ENCODE data around the gene RBM33.

RBM33 gene

DNA sequence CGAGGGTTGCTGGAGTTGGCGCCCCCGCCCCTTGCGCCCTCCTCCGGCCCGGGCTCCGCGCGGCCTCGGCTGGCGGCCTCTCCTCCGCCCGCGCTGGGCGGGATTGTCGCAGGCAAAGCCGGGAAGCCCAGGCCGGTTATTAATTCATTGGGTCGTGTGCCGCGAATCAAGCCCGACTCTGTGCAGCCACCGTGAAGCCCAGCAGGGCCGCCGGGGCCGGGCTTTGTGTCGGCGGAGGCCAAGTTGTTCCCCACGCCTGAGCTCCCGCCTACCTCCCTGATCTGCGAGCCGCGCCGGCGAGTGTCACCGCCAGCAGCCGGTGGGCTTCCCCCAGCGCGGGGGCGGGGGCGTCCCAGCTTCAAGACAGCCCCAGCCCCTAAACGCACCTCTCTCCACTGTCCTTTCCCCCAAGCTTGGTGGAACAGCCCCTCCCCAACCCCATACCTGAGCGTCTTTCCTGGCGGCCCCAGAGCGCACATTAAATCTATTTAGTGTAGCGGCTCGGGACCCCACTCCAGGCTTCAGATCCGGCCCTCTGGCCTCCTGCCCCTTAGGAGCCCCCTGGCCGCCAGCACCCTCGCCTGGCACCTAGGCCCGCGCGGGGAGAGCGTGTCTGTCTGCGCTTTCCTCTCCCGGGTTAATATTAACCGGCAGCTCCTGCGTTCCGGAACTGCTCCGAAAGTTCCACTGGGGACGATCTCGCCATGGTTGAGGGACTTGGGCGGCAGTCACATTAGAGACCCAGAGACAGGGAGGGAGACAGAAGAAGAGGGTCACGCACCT is 164.3 kb downstream of the RBM33 start:
- Histone ChIP-seq H3K27ac (ENCODE audit: low read length) (no peak overlapping the region), H3K9ac (ENCODE audit: low read length) (no peak overlapping the region)

DNA sequence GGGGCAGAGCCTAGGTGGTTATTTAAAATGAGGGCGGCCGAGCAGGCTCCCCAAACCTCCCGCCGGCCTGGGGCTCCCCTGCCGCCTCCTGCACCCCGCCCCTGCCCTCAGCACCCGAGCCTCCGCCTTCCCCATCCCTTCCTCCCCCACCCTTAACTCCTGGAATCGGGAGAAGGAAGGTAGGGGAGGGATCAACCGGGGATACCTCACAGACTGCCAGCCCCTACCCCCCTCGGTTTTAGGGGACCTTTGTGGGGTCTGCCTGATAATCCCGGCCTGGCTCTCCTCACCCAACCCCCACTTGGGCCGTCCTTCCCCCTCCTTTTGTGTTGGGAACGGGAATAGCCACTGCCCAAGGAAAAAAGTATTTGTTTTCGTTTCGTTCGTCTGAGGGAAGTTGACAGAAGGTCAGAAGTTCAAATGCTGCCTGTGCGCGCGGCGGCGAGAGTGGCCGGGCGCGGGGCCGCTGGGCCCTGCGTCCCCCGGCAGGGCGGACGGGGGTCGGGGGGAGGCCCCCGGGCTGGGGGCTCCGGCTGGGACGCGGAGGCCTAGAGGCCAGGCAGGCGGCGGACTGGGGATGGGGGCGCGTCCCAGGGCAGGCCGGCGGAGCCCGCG is 165.0 kb downstream of the RBM33 start:
- Histone ChIP-seq H3K27me3 (replicated peaks; ENCODE audit: insufficient read depth, low read length) (peaks cover 95% of the 10 kb centered on the region), H3K9me2 (replicated peaks; ENCODE audit: insufficient read depth, low read length) (no peaks in the 10 kb centered on the region), H2AFZ (ENCODE audit: low read length) (no peak overlapping the region), H3K4me2 (ENCODE audit: low read depth, low read length) (no peak overlapping the region), H3K27ac (ENCODE audit: low read length) (no peak overlapping the region), H3F3A (ENCODE audit: insufficient read depth, low read length) (no peaks in the 10 kb centered on the region), H3K4me3 (ENCODE audit: low read length) (no peak overlapping the region), H3K9me3 (replicated peaks; ENCODE audit: insufficient read depth, low read length) (no peaks in the 10 kb centered on the region), H3K9ac (ENCODE audit: low read length) (no peak overlapping the region), H3K36me3 (replicated peaks; ENCODE audit: insufficient read depth, low read length) (no peaks in the 10 kb centered on the region), H3K79me2 (ENCODE audit: low read length) (no peaks in the 10 kb centered on the region), H3K4me1 (ENCODE audit: low read length) (no peaks in the 10 kb centered on the region), H4K20me1 (ENCODE audit: insufficient read depth, low read length) (no peaks in the 10 kb centered on the region)
- DNase-seq = no peak
- no peak for TF ChIP-seq CTCF (IDR thresholded peaks at IDR 0.05; ENCODE audit: low read length)
- TF ChIP-seq EZH2 (optimal IDR thresholded peaks at IDR 0.05; ENCODE audit: low read depth, low read length) = no peak
- no peak for TF ChIP-seq EZH2phosphoT487 (IDR thresholded peaks at IDR 0.05; ENCODE audit: low read length)

More for the DNA sequence above, 164.3 kb downstream of the RBM33 start:
- H3K4me3 ChIP-seq (ENCODE audit: low read length) = no peak overlapping the region
- H3K27me3 ChIP-seq (replicated peaks; ENCODE audit: insufficient read depth, low read length) = peaks cover 95% of the 10 kb centered on the region
- no peaks in the 10 kb centered on the region for H3K9me3 ChIP-seq (replicated peaks; ENCODE audit: insufficient read depth, low read length)
- no peaks in the 10 kb centered on the region for H3K4me1 ChIP-seq (ENCODE audit: low read length)
- no peaks in the 10 kb centered on the region for H3K9me2 ChIP-seq (replicated peaks; ENCODE audit: insufficient read depth, low read length)
- no peak overlapping the region for H2AFZ ChIP-seq (ENCODE audit: low read length)
- no peaks in the 10 kb centered on the region for H3F3A ChIP-seq (ENCODE audit: insufficient read depth, low read length)
- H4K20me1 ChIP-seq (ENCODE audit: insufficient read depth, low read length) = no peaks in the 10 kb centered on the region
- TF ChIP-seq EZH2phosphoT487 (IDR thresholded peaks at IDR 0.05; ENCODE audit: low read length) (no peak), EZH2 (optimal IDR thresholded peaks at IDR 0.05; ENCODE audit: low read depth, low read length) (no peak)
- H3K4me2 ChIP-seq (ENCODE audit: low read depth, low read length) = no peak overlapping the region
- H3K79me2 ChIP-seq (ENCODE audit: low read length) = no peaks in the 10 kb centered on the region
- H3K36me3 ChIP-seq (replicated peaks; ENCODE audit: insufficient read depth, low read length) = no peaks in the 10 kb centered on the region
- DNase-seq = no peak

GRCh38 chr7:155809947-155810769 is 165.7 kb downstream of the RBM33 start:
- Histone ChIP-seq H3K4me2 (ENCODE audit: low read depth, low read length) (no peak overlapping the region), H3K27ac (ENCODE audit: low read length) (no peak overlapping the region), H3K9me2 (replicated peaks; ENCODE audit: insufficient read depth, low read length) (no peaks in the 10 kb centered on the region), H3K79me2 (ENCODE audit: low read length) (no peaks in the 10 kb centered on the region), H3K27me3 (replicated peaks; ENCODE audit: insufficient read depth, low read length) (peaks cover 89% of the 10 kb centered on the region), H2AFZ (ENCODE audit: low read length) (no peak overlapping the region), H3K9me3 (replicated peaks; ENCODE audit: insufficient read depth, low read length) (no peaks in the 10 kb centered on the region), H3K36me3 (replicated peaks; ENCODE audit: insufficient read depth, low read length) (no peaks in the 10 kb centered on the region), H3K9ac (ENCODE audit: low read length) (no peak overlapping the region), H3K4me3 (ENCODE audit: low read length) (no peak overlapping the region), H3F3A (ENCODE audit: insufficient read depth, low read length) (no peaks in the 10 kb centered on the region), H4K20me1 (ENCODE audit: insufficient read depth, low read length) (no peaks in the 10 kb centered on the region), H3K4me1 (ENCODE audit: low read length) (no peaks in the 10 kb centered on the region)
- TF ChIP-seq EZH2 (optimal IDR thresholded peaks at IDR 0.05; ENCODE audit: low read depth, low read length) (no peak), CTCF (IDR thresholded peaks at IDR 0.05; ENCODE audit: low read length) (no peak), EZH2phosphoT487 (IDR thresholded peaks at IDR 0.05; ENCODE audit: low read length) (no peak)
- no peak for DNase-seq
